OCI-LY1 (cell line): Measurements from ENCODE around the gene TIAL1.

Source experiments
- H2AFZ ChIP-seq: fragments of 200-600 bp; sonication (generic), shearing (Covaris generic); 2 replicates; pipeline ENCODE4 v1.6.0; 2014; ENCODE audit warnings: antibody characterized with exemption, mild to moderate bottlenecking, low read length
- H3F3A ChIP-seq: fragments of 200-600 bp; sonication (generic), shearing (Covaris generic); 2 replicates; pipeline ENCODE4 v1.6.0; 2014; ENCODE audit warnings: mild to moderate bottlenecking, antibody characterized with exemption, low read length, moderate library complexity; ENCODE audit not compliant: insufficient read depth
- H3K27ac ChIP-seq: fragments of 200-600 bp; sonication (generic); 2 replicates; pipeline ENCODE4 v1.5.1; 2014; ENCODE audit warnings: low read length, mixed run types, mild to moderate bottlenecking, low read depth; ENCODE audit not compliant: poor library complexity, severe bottlenecking
- H3K27me3 ChIP-seq: fragments of 200-600 bp; sonication (generic); 2 replicates; pipeline ENCODE4 v1.6.0; 2014; ENCODE audit warnings: antibody characterized with exemption, mild to moderate bottlenecking, low read length, moderate library complexity; ENCODE audit not compliant: insufficient read depth
- H3K36me3 ChIP-seq: fragments of 200-600 bp; sonication (generic); 2 replicates; pipeline ENCODE4 v1.6.1; 2014; ENCODE audit warnings: mild to moderate bottlenecking, antibody characterized with exemption, low read length, moderate library complexity, mixed read lengths; ENCODE audit not compliant: insufficient read depth
- H3K4me1 ChIP-seq: fragments of 200-600 bp; sonication (generic); 2 replicates; pipeline ENCODE4 v1.5.1; 2014; ENCODE audit warnings: mild to moderate bottlenecking, low read length, moderate library complexity; ENCODE audit not compliant: insufficient read depth, severe bottlenecking
- H3K4me2 ChIP-seq: fragments of 200-600 bp; sonication (generic), shearing (Covaris generic); 2 replicates; pipeline ENCODE4 v1.6.1; 2014; ENCODE audit warnings: low read length
- H3K4me3 ChIP-seq: fragments of 200-600 bp; sonication (generic); 2 replicates; pipeline ENCODE4 v1.5.1; 2014; ENCODE audit warnings: low read length, low read depth, mild to moderate bottlenecking, mixed read lengths; ENCODE audit not compliant: poor library complexity, severe bottlenecking
- H3K79me2 ChIP-seq: fragments of 200-600 bp; shearing (Covaris generic); 2 replicates; pipeline ENCODE4 v1.6.1; 2016; ENCODE audit warnings: mixed run types, low read length, mixed read lengths; ENCODE audit not compliant: insufficient read depth
- H3K9ac ChIP-seq: fragments of 200-600 bp; sonication (generic), shearing (Covaris generic); 2 replicates; pipeline ENCODE4 v1.6.1; 2014; ENCODE audit warnings: mild to moderate bottlenecking, low read length, mixed read lengths
- H3K9me2 ChIP-seq: fragments of 200-600 bp; sonication (generic), shearing (Covaris generic); 2 replicates; pipeline ENCODE4 v1.6.1; 2014; ENCODE audit warnings: low read depth, mild to moderate bottlenecking, low read length, mixed read lengths
- H3K9me3 ChIP-seq: fragments of 200-600 bp; shearing (Covaris generic); 2 replicates; pipeline ENCODE4 v1.6.1; 2014; ENCODE audit warnings: low read length, mixed read lengths
- H4K20me1 ChIP-seq: fragments of 200-600 bp; sonication (generic), shearing (Covaris generic); 2 replicates; pipeline ENCODE4 v1.6.0; 2016; ENCODE audit warnings: mild to moderate bottlenecking, low read length; ENCODE audit not compliant: insufficient read depth
- EZH2 ChIP-seq: fragments of 200-600 bp; sonication (generic), shearing (Covaris generic); IDR thresholded peaks from 2 replicates; pipeline ENCODE4 v1.8.0; 2017; ENCODE audit warnings: borderline replicate concordance, mixed run types, mild to moderate bottlenecking, antibody characterized with exemption, low read length, moderate library complexity, mixed read lengths
- TF ChIP-seq, protein P1 (sequence below): fragments of 200-600 bp; sonication (generic), shearing (Covaris generic); IDR thresholded peaks from 2 replicates; pipeline ENCODE4 v1.5.1; 2017; ENCODE audit warnings: mild to moderate bottlenecking, antibody characterized with exemption, low read length, moderate library complexity, mixed read lengths

Gene TIAL1

DNA sequence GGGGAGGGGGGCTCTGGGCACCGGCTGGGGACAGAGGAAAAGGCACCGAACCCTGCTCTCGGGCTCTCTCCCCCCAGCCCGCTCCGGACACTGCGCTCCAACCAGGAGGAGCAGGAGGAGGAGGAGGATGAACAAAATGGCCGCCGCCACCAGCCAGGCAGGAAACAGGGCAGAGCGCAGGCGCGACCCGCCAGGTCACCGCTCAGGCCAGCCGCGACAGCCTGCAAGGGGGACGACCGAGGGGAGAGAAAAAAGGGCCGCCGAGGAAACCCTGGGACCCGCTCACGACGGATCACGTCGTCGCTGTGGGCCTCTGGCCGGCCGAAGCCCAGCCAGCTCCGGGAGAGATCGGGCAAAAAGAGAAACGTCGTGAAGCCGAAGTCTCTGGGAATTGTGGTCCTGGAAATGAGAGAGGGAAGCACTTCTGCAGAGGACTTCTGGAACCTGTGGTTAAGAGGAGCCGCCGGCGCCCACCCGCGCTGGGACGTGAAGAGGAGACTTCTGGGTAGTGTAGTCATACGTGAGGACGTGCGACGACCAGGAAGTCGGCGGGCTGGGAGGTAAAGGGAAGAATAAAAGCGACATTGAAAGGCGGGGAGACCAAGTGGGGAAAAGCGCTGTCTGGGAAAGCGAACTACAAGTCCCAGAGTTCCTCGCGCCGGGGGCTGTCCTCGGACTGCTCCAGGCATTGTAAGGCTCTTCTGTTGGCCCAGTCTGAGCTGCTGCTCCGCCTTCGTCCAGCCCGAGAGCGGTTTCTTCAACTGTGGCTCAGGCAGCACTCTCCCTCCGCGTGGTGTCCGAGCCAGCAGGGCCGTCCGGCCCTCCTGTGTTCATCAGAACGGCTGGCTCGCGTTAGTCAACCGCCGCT lies at the start of gene TIAL1:
TIAL1 (minus strand) TSS at position 428 of the 868 bp plus-strand sequence. CDS start 499 bp downstream, outside the sequence.
- no peaks in the 10 kb centered on the region; the same call in 1 of the 2 replicates for H3F3A ChIP-seq
- H3K4me1 ChIP-seq, result peaks cover 47% of the 10 kb centered on the region
- H3K9me3 ChIP-seq, result no peaks in the 10 kb centered on the region
- H3K4me3 ChIP-seq, result peak within 1 kb of the TSS; percentile 95
- H3K27me3 ChIP-seq, result no peaks in the 10 kb centered on the region
- peaks cover 25% of the 10 kb centered on the region for H3K36me3 ChIP-seq
- no peaks in the 10 kb centered on the region for H3K9me2 ChIP-seq
- H3K4me2 ChIP-seq, result peak within 1 kb of the TSS; percentile 73
- H3K9ac ChIP-seq, result peak within 1 kb of the TSS; percentile 97
- H3K79me2 ChIP-seq, result peaks cover 45% of the 10 kb centered on the region
- H2AFZ ChIP-seq, result no peak within 1 kb of the TSS
- H3K27ac ChIP-seq, result peak within 1 kb of the TSS; percentile 89
- no peaks in the 10 kb centered on the region for H4K20me1 ChIP-seq
- TF ChIP-seq, protein P1, sequence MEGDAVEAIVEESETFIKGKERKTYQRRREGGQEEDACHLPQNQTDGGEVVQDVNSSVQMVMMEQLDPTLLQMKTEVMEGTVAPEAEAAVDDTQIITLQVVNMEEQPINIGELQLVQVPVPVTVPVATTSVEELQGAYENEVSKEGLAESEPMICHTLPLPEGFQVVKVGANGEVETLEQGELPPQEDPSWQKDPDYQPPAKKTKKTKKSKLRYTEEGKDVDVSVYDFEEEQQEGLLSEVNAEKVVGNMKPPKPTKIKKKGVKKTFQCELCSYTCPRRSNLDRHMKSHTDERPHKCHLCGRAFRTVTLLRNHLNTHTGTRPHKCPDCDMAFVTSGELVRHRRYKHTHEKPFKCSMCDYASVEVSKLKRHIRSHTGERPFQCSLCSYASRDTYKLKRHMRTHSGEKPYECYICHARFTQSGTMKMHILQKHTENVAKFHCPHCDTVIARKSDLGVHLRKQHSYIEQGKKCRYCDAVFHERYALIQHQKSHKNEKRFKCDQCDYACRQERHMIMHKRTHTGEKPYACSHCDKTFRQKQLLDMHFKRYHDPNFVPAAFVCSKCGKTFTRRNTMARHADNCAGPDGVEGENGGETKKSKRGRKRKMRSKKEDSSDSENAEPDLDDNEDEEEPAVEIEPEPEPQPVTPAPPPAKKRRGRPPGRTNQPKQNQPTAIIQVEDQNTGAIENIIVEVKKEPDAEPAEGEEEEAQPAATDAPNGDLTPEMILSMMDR, result no peak
- TF ChIP-seq EZH2, result no peak

DNA sequence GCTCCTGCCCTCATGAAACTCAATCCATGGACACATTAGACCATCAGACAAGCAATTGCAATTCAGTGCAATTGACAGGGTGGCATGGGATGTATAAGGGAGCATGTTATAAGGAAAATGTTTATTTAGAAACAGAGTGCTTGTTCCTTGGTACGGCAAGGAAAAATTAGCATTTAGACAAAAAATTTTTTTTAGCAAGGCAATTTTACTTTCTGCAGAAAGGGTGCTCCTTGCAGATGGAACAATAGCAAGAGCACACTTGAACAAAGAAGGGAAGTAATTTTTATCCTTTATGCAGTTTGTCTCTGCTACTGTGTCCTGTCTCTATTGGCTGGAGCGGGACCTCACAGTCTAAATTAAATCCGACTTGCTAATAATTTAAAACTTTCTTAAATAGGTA lies 48.2 kb upstream of the TIAL1 start:
- no peaks in the 10 kb centered on the region for H3K9me2 ChIP-seq
- H3K9me3 ChIP-seq, result peaks cover 4% of the 10 kb centered on the region
- no peak overlapping the region for H3K4me2 ChIP-seq
- H2AFZ ChIP-seq, result no peak overlapping the region
- TF ChIP-seq, protein P1, result no peak
- TF ChIP-seq EZH2, result no peak
- H3K79me2 ChIP-seq, result no peaks in the 10 kb centered on the region
- H3F3A ChIP-seq, result no peaks in the 10 kb centered on the region
- H3K4me3 ChIP-seq, result no peak overlapping the region
- peaks cover 6% of the 10 kb centered on the region; the same call in 1 of the 2 replicates for H3K27me3 ChIP-seq
- H3K4me1 ChIP-seq, result no peaks in the 10 kb centered on the region
- H3K36me3 ChIP-seq, result no peaks in the 10 kb centered on the region
- H4K20me1 ChIP-seq, result no peaks in the 10 kb centered on the region
- no peak overlapping the region for H3K9ac ChIP-seq
- H3K27ac ChIP-seq, result no peak overlapping the region

DNA sequence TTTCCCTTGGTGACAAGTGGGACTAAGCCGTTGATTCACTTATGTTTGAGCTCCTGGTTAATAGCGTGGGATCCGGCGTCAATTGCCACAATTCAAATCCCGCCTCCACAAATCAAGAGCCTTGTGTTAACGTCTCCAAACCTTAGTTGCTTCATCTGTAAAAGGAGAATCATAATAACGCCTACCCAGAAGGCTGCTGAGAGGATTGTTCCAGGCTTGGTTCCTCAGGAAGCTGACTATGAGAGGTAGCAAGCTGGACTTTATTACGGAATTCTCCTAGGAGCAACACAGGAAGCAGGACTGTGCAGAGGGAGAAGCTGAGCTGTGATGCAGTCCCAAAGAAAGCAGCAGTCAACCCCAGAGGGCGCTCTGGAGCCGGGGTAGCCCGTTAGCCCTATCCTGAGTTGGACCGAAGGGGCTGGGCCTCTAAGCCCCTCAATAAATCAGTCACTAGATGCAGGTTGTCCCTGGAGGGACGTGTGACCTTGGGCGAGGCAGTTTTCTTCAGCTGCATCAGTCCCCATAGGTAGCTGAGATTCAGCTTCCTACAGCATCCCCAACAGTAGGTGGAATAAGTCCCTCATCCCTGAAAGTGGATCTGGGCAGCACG lies 47.5 kb upstream of the TIAL1 start:
- no peaks in the 10 kb centered on the region for H3K4me1 ChIP-seq

More for the DNA sequence above, 47.5 kb upstream of the TIAL1 start:
- Histone ChIP-seq H3K9ac (no peak overlapping the region), H4K20me1 (no peaks in the 10 kb centered on the region), H3K79me2 (no peaks in the 10 kb centered on the region), H3K4me3 (no peak overlapping the region), H3K4me2 (no peak overlapping the region), H2AFZ (no peak overlapping the region), H3K9me2 (no peaks in the 10 kb centered on the region), H3K27me3 (peaks cover 6% of the 10 kb centered on the region; the same call in 1 of the 2 replicates), H3F3A (no peaks in the 10 kb centered on the region), H3K9me3 (peaks cover 4% of the 10 kb centered on the region), H3K27ac (no peak overlapping the region), H3K36me3 (no peaks in the 10 kb centered on the region)
- TF ChIP-seq EZH2, result no peak
- TF ChIP-seq, protein P1, result no peak
